Epithelial cell of prostate (primary cell): ENCODE measurements around the gene TAPT1.
"Not testable (repeated sequence)": the region's sequence is repeated elsewhere in the genome, so short reads cannot be mapped to it uniquely, and the experiment has no call there.

Source experiments
- DNase-seq: peaks from one replicate; pipeline ENCODE4 v3.0.0-alpha.2; 2011; ENCODE audit warnings: low read depth, low spot score
- H3K27ac ChIP-seq: fragments of 450-650 bp; 2 replicates; pipeline ENCODE4 v1.5.1; 2017; ENCODE audit warnings: mild to moderate bottlenecking

TAPT1 gene

GRCh38 chr4:16192057-16192456, 34.2 kb downstream of the TAPT1 start:
- no peak overlapping the region for H3K27ac ChIP-seq
- no peak for DNase-seq

GRCh38 chr4:16187455-16187854, 38.8 kb downstream of the TAPT1 start:
- no peak overlapping the region for H3K27ac ChIP-seq

GRCh38 chr4:16186986-16187385, 39.3 kb downstream of the TAPT1 start:
- DNase-seq = no peak
- no peak overlapping the region for H3K27ac ChIP-seq

More at GRCh38 chr4:16187455-16187854, 38.8 kb downstream of the TAPT1 start:
- no peak for DNase-seq

GRCh38 chr4:16183604-16184003, 42.7 kb downstream of the TAPT1 start:
- no peak for DNase-seq
- H3K27ac ChIP-seq = no peak overlapping the region

GRCh38 chr4:16176621-16177020, 49.6 kb downstream of the TAPT1 start:
- H3K27ac ChIP-seq = no peak overlapping the region
- DNase-seq = no peak

- no peak for DNase-seq
- H3K27ac ChIP-seq = no peak overlapping the region
Observed at GRCh38 chr4:16171831-16172230, 54.4 kb downstream of the TAPT1 start.

- DNase-seq = no peak
Observed at GRCh38 chr4:16169490-16169889, 56.8 kb downstream of the TAPT1 start.

GRCh38 chr4:16168710-16169388, 57.4 kb downstream of the TAPT1 start:
- no peak for DNase-seq
- no peak overlapping the region for H3K27ac ChIP-seq

More at GRCh38 chr4:16169490-16169889, 56.8 kb downstream of the TAPT1 start:
- no peak overlapping the region for H3K27ac ChIP-seq

GRCh38 chr4:16168144-16168543, 58.1 kb downstream of the TAPT1 start:
- DNase-seq = no peak
- H3K27ac ChIP-seq = no peak overlapping the region

GRCh38 chr4:16165931-16166330, 60.3 kb downstream of the TAPT1 start:
- DNase-seq = no peak
- H3K27ac ChIP-seq = no peak overlapping the region

- DNase-seq = no peak
- no peak overlapping the region for H3K27ac ChIP-seq
Observed at GRCh38 chr4:16162891-16163290, 63.4 kb downstream of the TAPT1 start.

GRCh38 chr4:16161851-16162408, 64.3 kb downstream of the TAPT1 start:
- no peak for DNase-seq
- H3K27ac ChIP-seq = no peak overlapping the region

GRCh38 chr4:16160457-16160856, 65.8 kb downstream of the TAPT1 start:
- H3K27ac ChIP-seq = no peak overlapping the region
- DNase-seq = no peak

- DNase-seq = no peak
- H3K27ac ChIP-seq = no peak overlapping the region
Observed at GRCh38 chr4:16159286-16159685, 67.0 kb downstream of the TAPT1 start.

GRCh38 chr4:16158504-16158852, 67.8 kb downstream of the TAPT1 start:
- DNase-seq = no peak
- no peak overlapping the region for H3K27ac ChIP-seq

- H3K27ac ChIP-seq = no peak overlapping the region
- no peak for DNase-seq
Observed at GRCh38 chr4:16157609-16158503, 68.4 kb downstream of the TAPT1 start.

GRCh38 chr4:16155528-16156169, 70.6 kb downstream of the TAPT1 start:
- no peak overlapping the region for H3K27ac ChIP-seq
- no peak for DNase-seq

GRCh38 chr4:16154451-16154850, 71.8 kb downstream of the TAPT1 start:
- H3K27ac ChIP-seq = no peak overlapping the region
- no peak for DNase-seq

GRCh38 chr4:16150716-16151115, 75.6 kb downstream of the TAPT1 start:
- DNase-seq = no peak
- H3K27ac ChIP-seq = no peak overlapping the region

GRCh38 chr4:16144913-16145312, 81.4 kb downstream of the TAPT1 start:
- not testable (repeated sequence) for DNase-seq, H3K27ac ChIP-seq
